Tibial nerve (tissue), 4 donors: ENCODE results near the gene JARID2.

Experiments
- EP300 ChIP-seq, 2 donors: sonication (generic); formaldehyde crosslinking; IDR thresholded peaks; one replicate each; pipeline ENCODE4 v1.6.1; 2017; ENCODE audit warnings: antibody characterized with exemption in 2 of 2, mild to moderate bottlenecking in 1 of 2
- POLR2A ChIP-seq, 2 donors: fragments of 450-650 bp; IDR thresholded peaks; one replicate each; pipeline ENCODE4 v1.6.1; 2017; ENCODE audit warnings: antibody characterized with exemption in 2 of 2, mild to moderate bottlenecking in 2 of 2, moderate library complexity in 2 of 2
- TF ChIP-seq, protein P1 (sequence below), 5 experiments: fragments of 200-600 bp in 3 of 5; fragments of 450-650 bp in 2 of 5; sonication (generic) in 3 of 5; IDR thresholded peaks; one replicate each; pipeline ENCODE4 v1.5.1; 2016 to 2019; ENCODE audit warnings: antibody characterized with exemption in 5 of 5, mild to moderate bottlenecking in 3 of 5, moderate library complexity in 2 of 5

DNA sequence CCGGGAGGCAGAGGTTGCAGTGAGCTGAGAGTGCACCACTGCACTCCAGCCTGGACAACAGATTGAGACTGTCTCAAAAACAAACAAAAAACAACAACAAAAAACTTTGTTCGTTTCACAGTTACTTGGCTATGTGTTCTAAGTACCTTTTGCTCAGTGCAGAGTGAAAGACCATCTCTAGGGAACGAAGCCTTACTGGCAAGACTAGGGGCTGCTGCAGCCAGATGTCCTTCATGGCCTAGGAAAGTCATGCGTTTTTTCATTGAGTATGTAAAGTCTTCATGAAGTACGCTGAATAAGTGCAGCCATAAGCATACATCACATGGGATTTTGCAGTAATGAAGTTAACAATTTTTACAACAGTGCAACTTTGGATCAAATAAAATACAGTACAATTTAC lies 111.1 kb downstream of the JARID2 start:
- TF ChIP-seq, protein P1, sequence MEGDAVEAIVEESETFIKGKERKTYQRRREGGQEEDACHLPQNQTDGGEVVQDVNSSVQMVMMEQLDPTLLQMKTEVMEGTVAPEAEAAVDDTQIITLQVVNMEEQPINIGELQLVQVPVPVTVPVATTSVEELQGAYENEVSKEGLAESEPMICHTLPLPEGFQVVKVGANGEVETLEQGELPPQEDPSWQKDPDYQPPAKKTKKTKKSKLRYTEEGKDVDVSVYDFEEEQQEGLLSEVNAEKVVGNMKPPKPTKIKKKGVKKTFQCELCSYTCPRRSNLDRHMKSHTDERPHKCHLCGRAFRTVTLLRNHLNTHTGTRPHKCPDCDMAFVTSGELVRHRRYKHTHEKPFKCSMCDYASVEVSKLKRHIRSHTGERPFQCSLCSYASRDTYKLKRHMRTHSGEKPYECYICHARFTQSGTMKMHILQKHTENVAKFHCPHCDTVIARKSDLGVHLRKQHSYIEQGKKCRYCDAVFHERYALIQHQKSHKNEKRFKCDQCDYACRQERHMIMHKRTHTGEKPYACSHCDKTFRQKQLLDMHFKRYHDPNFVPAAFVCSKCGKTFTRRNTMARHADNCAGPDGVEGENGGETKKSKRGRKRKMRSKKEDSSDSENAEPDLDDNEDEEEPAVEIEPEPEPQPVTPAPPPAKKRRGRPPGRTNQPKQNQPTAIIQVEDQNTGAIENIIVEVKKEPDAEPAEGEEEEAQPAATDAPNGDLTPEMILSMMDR (IDR thresholded peaks at IDR 0.05) = no peak
- TF ChIP-seq EP300 (IDR thresholded peaks at IDR 0.05) (no peak), POLR2A (IDR thresholded peaks at IDR 0.05) (no peak)
